Activated CD8-positive, alpha-beta memory T cell treated with anti-CD3 and anti-CD28 coated beads, Interleukin-2, amount 50 U/mL, for 24 hours (primary cell): Measurements from ENCODE around the gene HLCS.

Experiments
- DNase-seq: peaks from one replicate; pipeline ENCODE4 v3.0.0-alpha.2; 2020; ENCODE audit errors: extremely low read depth

HLCS gene

DNA sequence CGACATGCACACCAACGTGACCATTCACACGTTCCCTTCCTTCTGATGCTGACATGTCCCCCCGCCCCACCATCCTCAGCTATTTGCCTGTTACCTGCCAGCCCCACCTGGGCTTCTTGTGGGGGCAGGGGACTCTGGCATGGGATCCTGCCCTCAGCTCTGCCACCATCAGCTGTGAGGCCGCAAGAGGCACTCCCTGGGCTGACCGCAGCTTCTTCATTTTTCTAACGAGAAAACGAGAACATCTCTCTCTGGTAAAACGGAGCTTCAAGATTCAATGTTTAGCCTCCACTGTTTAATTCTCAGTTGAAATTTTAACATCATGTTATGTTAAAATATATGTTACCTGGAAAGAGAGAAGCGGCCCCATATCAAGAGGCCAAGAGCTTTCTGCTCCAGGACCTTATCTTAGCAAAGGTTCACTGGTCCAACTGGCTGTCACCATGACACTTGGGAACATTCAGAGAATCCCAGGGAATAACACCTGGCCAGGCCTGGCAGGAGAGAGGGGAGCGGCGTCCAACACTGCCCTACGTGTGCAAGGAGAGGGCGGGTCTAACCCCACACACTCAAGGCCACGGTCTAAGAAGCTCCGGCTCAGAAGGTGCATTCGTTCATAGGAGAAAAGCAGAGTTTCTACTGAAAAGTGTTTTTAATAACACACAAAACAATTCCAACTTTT, 51.3 kb downstream of the HLCS start:
- DNase-seq: no peak

DNA sequence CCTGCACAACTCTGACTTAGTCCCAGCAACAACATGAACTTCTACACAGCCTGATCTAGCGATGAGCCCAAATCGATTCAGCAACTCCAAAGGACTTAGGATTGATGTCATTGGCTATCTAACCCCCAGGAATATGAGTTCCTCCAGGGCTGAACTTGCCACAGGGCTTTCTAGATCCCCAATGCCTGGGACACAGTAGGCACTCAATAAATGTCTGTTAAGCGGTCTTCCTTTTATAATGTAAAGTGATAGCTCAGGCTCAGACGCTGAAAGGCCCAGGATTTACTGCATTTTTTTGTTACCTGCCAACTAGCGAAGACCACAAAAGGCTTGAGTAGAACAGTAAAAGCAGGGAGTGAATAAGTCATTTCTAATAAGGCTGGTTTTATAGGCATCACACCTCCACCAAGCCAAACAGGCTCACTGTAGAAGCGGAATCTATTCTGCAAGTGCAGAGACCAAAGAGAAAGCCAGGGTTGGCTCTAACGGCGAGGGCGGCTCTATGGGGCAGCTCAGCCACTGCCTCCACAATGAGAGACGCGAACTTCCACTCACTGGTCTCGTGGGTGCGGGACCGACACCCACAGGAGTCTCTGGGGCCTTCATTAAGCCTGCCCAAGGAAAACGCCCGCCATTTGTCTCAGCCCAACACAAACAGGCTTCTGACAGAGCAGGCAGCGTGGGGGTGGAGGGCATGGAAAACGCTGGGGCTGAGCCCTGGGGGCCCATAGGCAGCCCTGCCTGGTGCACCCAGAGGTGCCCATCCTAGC, 52.0 kb downstream of the HLCS start:
- DNase-seq: no peak

DNA sequence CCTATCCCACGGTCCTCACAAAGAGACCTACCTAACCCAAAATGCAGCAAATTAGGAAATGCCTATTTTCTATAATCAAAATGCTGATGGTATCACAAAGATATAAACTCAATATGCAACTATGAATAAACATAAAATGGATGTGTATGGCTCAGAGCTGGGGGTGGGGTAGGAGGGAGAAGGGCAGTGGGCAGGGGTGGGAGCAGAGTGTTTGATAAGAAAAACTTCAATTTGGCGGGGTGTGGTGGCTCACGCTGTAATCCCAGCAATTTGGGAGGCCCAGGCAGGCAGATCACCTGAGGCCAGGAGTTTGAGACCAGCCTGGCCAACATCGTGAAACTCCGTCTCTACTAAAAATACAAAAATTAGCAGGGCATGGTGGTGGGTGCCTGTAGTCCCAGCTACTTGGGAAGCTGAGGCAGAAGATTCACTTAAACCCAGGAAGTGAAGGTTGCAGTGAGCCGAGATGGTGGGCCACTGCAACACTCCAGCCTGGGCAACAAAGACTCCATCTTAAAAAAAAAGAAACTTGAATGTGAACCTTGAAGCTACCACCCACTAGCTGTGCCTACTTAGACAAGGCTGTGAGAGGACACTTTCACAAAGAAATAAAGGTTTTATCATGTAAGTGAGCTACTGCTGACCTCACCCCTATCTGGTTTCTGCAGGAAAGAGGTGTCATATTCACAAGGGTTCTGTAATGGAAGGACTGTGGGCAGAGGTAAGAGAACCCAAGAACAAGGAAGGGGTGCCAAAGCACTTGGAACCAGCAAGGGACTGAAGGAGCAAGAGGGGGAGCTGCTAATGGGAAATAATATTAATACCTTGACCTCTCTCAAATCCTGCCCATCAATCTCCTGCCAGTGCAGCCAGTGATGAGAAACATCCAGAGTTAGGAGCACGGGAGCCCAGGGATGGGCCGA, 53.0 kb downstream of the HLCS start:
- DNase-seq: no peak

DNA sequence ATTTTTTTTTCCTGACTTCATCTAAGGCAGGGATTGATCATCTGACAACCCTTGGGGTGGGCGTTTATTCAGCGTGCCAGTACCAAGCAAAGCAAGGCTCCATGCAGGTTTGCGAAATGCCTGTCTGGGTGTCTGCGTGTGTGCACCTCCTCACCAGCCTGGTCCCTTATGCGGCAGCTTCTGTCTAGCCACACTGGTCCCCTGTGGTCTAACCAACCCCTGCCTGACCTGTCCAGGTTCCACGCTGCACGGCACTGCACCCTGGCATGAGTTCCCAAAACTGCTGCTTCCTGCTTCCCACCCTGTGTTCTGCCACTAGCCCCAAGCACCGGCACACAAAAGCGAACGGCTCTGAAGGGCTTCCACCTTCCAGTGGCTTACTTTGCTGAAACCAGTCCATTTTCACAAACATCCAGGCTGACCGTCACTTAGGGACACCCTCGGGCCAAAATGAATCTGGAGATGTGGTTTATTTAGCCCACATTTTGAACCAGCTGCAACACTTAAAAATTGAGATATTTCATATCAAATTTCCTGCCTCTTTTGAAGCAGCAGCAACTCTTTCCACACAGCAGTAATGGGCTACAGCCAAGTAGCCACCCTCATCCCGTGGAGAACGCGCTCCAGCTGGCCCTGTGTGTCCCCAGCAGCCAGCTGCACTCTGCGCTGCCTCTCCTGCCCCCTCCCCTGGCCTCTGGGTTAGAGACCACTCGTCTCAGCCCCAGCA, 55.7 kb downstream of the HLCS start:
- no peak for DNase-seq

DNA sequence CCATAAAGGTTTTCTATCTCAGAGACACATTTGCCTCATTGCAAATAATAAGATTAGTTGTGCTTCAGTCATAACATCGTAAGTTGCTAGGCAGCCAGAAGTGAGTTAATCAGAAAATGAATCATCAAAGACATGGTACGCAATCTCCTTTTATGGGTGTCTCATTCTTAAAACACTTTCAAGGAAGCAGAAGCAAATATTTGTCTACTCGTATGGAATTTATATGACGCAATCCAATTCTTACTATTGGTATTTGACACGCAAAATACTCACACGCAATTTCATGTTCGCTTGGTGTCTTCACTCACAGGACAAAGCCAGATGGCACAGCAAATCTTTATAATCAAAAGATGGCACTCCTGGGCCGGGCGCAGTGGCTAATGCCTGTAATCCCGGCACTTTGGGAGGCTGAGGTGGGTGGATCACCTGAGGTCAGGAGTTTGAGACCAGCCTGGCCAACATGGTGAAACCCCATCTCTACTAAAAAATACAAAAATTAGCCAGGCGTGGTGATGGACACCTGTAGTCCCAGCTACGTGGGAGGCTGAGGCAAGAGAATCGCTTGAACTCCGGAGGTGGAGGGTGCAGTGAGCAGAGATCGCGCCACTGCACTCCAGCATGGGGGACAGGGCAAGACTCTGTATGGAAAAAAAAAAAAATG, 56.4 kb downstream of the HLCS start:
- no peak for DNase-seq

DNA sequence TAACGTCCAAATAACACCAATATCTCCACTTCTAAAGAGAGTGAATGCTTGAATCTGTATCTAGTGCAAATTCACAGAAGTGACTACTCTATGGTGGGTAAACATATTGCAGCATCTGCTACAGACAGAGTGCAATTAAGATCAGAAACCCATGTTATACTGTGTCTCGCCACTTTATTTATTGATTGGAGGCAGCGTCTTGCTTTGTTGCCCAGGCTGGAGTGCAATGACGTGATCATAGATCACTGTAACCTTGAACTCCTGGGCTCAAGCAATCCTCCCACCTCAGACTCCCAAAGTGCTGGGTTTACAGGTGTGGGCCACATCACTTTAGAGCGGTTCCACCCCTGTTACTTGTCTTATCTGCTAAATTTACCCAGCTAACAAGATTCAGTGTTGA, 57.0 kb downstream of the HLCS start:
- DNase-seq: no peak

DNA sequence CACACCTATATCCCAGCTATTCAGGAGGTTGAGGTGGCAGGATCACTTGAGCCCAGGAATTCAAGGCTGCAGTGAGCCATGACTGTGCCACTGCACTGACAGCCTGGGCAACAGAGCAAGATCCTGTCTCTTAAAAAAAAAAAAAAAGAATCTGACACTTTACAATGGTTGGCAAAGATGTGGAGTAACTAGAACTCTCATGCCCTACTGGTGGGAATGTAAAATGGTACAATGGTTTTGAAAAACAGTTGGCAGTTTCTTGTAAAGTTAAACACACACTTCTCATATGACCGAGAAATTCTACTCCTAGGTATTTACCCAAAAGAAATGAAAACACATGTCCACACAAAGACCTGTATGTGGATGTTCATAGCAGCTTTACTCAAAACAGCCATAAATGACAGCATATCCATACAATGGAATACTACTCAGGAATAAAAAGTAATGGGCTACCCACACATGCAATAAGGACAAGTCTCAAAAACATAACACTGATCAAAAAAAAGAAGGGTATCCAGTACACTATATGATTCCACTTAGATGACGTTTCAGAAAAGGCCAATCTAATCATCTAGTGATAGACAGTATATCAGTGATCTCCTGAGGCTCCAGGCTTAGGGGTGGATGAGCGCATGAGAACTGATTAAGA, 58.1 kb downstream of the HLCS start:
- no peak for DNase-seq

DNA sequence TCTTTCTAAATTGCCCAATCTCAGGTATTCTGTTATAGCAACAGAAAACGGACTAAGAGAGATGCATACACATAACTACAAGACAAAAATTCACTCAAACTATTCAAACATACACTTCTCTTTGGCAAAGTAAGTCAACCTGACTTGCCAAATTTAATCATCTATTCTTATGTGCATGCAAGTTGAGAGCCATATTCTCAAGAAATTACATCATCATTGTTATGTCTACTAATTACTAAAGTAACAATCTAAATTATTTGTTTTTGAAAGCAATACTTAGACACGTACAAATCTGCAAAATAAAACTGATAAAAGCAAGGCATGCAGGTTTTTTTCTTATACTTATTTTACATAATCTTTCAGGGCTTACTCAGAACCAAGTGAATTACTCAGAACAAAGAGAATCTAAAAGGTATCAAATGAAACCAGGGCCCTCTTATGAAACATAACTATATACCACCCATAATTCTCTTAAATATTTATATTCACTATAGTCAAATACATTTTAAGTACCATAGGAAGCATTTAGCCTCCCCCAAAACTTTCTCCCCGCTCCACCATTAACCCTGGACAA, 62.3 kb downstream of the HLCS start:
- DNase-seq: no peak

DNA sequence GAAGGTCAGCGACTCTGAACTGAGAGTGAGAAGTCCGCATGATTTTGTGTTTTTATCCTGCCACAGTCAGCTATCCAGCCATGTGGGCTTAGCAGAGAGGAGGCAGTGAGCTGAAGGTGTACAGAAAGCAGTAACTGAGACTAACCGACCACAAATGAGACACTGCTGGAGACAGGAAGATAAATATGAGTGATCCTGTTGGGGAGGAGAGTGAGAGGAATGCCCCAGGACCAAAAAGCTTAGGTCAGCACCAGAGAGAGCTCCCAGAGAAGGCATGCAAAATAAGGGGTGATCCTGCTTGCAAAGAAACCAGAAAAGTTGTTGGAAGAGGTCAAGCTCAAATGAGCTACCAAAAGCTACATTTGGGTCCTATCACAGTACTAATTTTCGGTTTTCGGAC, 63.7 kb downstream of the HLCS start:
- DNase-seq: no peak

DNA sequence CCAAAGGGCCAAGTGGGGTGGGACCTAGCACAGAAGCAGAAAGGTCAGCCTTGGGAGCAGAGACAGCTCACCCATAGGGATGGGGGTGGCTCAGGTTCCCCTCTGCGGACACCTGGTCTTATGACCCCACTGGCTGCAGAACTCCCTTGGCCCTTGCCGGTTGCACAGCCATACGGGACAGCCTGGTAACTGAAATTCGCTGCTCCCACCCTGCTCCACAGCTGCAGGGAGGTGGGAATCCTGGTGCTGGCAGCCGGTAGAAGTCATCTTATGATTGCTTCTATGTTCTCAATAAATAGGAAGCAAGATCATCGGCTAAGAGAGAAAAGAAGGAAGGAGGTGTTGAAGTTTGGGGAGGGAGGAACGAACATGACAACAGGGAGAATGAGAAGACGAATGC, 64.1 kb downstream of the HLCS start:
- no peak for DNase-seq

DNA sequence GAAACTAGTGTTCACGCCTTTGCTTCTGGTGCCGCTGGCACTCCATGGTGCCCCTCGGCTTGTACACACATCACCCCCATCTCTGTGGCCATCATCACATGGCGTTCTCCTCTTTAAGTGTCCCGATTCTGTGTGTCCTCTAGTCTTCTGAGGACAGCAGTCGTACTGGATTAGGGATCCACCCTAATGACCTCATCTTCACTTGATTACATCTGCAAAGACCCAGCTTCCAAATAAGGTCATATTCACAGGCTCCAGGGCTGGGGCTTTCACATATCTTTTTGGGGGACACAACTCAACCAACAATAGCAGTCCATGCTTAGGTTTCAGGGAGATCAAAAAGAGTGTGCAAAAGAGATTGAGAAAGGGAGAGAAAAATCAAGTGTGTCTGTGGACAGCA, 64.9 kb downstream of the HLCS start:
- DNase-seq: no peak

DNA sequence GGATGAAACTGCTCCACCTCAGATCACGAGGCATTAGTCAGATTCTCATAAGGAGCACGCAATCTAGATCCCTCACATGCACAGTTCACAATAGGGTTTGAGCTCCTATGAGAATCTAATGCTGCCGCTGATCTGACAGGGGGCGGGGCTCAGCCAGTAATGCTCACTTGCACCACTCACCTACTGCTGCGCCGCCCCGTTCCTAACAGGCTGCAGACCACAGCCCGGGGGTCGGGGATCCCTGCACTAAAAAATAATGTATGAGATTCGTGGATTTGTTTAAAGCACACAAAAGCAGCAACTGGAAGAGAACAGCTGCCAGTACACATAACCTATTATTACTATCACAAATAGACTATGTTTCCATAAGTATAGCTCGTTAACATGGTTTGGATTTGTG, 72.9 kb downstream of the HLCS start:
- no peak for DNase-seq

DNA sequence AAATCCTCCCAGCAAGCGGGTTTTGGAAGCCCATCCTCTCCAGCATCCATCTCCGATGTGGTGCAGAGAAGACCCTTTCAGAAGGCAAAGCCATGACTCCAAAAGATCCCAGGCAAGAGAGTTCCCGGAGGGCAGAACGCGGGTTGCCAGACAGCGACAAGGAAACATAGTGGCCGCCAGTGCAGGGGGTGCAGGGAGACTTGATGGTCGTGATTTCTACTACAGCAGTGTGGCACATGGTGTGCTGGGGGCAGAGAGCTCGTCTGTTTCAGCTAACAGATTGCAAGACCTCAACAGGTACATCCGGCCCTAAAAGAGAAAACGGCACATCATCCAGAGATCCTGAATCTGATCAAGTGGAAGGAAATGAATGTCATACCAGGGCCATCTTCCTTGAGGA, 74.3 kb downstream of the HLCS start:
- no peak for DNase-seq

DNA sequence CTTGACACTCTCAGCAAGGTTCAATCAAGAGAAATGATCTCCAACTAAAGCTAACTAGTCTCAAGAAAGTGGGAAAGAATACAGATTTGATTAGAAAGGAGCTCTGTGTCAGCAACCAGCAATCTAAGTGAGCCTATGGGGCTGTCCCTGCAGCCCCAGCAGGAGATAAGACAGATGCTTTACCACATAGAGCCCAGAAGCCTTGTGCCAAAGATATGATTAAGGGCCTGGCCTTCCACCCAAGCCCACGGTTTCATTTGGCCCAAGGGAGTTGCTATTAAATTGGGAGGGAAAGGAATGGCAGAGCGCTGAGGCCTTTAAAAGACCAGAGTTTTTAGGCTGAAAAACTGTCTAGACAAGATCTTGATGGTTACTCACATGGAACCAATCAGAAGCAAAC, 74.8 kb downstream of the HLCS start:
- no peak for DNase-seq

DNA sequence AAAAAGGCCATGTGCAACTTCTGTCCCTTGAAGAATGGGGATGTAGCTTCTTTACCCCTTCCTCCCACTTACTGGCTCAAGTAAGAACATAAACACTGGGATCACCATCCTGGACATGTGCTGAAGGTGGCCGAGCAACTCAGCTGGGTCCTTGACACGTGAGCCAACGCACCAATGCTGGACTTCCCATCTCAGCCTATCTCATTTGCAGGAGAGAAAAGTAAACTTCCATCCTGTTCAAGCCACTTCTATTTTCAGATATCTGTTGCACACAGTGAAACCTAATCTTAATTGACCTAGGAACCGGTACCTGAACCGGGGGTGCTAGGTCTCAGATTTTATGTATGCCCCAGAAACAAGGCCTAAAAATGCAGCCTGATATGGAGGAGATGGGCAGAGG, 75.3 kb downstream of the HLCS start:
- no peak for DNase-seq

DNA sequence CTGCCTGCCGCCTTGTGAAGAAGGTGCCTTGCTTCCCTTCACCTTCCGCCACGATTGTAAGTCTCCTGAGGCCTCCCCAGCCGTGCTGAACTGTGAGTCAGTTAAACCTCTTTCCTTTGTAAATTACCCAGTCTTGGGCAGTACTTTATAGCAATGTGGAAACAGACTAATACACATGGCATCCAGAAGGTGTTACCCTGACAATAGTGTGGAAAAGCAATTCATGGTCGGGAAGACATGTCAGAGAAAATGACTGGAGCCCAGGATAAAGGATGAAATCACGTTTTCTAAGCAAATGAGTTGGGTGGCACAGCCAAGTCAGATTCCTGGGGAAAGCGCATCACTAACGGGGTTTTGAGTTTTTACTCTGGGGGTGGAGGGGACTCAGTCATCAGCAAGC, 76.4 kb downstream of the HLCS start:
- DNase-seq: no peak

DNA sequence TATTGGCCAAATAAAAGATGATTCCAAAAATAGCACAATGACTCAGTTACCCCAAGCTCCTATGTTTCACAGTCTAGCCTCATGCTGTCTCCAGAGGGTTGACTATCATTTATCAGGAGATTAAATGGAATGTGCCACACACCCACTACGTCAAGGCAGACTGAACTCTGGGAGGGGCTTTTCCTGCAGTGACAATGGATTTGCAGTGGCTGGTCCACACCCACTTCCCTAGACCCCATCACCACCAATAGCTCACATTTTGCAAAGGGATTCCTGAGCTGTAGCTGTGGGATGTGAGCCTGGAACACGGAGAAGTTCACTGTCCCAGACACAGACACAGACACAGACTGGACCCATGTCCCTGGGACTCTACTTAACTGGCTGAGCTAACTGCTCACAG, 77.1 kb downstream of the HLCS start:
- DNase-seq: no peak

DNA sequence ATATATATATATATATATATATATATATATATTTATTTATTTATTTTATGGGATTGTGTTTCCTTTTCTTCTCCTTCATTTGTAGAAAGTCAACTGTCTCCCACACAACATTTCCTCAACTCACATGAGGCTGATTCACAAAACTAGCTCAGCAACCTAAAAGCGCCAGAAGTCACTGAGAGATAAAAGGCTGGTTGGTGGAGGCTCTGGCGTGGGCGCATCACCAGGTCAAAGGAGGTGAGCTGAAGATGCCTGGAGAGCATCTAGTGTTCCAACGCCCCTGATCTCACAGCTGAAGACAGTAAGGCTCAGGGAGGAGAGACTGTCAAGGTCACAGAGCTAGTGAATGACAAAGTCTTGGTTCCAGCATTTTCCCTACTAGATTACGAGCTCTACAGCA, 78.0 kb downstream of the HLCS start:
- no peak for DNase-seq

DNA sequence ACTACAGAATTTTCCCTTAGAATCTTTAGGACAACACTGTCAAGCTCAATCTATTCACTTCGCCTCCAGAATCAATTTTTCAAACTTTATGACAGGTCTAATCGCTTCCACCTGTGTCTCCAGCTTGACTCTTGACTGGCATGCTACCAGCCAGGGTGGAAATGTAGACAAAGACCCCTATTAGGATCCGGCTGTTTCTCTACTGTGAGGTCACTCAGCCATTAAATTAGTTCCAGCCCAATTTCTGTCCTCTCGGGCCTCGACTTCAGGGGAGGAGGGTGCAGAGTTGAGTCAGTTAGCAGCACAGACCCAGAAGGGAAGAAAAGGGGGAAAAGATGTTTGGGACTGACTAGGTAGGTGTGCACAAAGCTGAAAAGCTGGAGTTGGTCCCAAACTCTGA, 78.5 kb downstream of the HLCS start:
- no peak for DNase-seq
